NB4 (cell line): ENCODE measurements around the gene LTB4R.

Experiments used
- CTCF ChIP-seq: IDR thresholded peaks from one replicate; pipeline ENCODE4 v1.5.1; 2012; ENCODE audit warnings: low read depth, low read length
- POLR2A ChIP-seq: IDR thresholded peaks from 2 replicates; pipeline ENCODE4 v1.6.1; 2011; ENCODE audit warnings: mild to moderate bottlenecking; ENCODE audit not compliant: insufficient read length; ENCODE audit errors: extremely low read depth

GRCh38 chr14:24348186-24348585, 36.9 kb downstream of the LTB4R start:
- no peak for TF ChIP-seq CTCF
- TF ChIP-seq POLR2A: no peak
